HG03060 (cell line): ENCODE data around the gene CCDC148.
"Not testable (repeated sequence)": the region's sequence is repeated elsewhere in the genome, so short reads cannot be mapped to it uniquely, and the experiment has no call there.

Source experiments
- ATAC-seq: cut with Tn5 transposase; IDR thresholded peaks from one replicate; pipeline ENCODE4 v1.9.1; 2021; ENCODE audit warnings: low read depth, moderate number of reproducible peaks; ENCODE audit not compliant: unreplicated experiment

Gene CCDC148

GRCh38 chr2:158443606-158444005 is 12.9 kb downstream of the CCDC148 start:
- no peak for ATAC-seq

GRCh38 chr2:158439062-158439461 is 17.5 kb downstream of the CCDC148 start:
- ATAC-seq = not testable (repeated sequence)

DNA sequence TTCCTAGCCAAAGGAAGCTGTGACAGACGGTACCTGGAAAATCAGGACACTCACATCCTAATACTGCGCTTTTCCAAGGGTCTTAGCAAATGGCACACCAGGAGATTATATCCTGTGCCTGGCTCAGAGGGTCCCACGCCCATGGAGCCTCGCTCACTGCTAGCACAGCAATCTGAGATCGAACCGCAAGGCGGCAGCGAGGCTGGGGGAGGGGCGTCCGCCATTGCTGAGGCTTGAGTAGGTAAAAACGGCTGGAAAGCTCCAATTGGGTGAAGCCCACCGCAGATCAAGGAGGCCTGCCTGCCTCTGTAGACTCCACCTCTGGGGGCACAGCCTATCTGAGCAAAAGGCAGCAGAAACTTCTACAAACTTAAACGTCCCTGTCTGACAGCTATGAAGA is 22.8 kb downstream of the CCDC148 start:
- not testable (repeated sequence) for ATAC-seq

GRCh38 chr2:158432117-158432516 is 24.4 kb downstream of the CCDC148 start:
- ATAC-seq = no peak

- ATAC-seq = no peak
Measured at GRCh38 chr2:158414538-158414937, 42.0 kb downstream of the CCDC148 start.

DNA sequence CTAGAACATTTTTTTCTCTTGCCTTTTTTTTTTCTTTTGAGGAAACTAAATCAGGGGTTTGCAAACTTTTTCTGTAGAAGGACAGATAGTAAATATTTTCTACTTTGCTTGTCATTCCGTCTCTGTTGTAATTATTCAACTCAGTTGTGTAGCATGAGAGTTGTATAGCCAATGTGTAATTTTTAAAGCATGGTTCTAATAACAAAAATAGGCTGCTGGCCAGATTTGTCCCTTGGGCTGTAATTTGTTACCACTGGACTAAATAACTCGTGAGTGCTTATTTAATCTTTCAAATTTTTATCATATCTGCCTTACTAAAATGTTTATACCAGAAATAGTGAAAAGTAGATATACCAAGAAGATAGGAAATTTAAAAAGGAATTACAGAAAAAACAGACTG is 43.0 kb downstream of the CCDC148 start:
- ATAC-seq = no peak

- no peak for ATAC-seq
Measured at GRCh38 chr2:158412206-158412605, 44.3 kb downstream of the CCDC148 start.

- ATAC-seq = no peak
Measured at GRCh38 chr2:158411748-158412147, 44.8 kb downstream of the CCDC148 start.

- no peak for ATAC-seq
Measured at GRCh38 chr2:158410132-158410531, 46.4 kb downstream of the CCDC148 start.

DNA sequence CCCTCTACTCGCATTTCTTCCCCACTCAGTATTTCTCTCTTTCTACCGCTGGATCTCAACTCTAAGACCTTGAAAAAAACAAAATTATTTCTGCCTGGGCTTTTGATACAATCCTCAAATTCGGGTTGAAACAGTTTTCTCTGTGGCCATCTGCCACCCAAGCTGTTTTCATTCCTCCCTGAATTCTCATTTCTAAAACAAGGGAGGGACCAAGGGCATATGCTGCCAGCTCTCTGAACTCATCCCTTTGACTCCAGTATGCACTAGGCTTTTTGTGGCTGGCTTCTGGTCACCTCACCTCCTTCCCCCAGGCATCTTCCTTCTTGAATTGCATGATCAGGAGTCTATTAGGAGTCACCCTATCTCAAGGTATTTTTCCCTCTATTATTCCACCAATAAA is 49.5 kb downstream of the CCDC148 start:
- ATAC-seq = no peak

DNA sequence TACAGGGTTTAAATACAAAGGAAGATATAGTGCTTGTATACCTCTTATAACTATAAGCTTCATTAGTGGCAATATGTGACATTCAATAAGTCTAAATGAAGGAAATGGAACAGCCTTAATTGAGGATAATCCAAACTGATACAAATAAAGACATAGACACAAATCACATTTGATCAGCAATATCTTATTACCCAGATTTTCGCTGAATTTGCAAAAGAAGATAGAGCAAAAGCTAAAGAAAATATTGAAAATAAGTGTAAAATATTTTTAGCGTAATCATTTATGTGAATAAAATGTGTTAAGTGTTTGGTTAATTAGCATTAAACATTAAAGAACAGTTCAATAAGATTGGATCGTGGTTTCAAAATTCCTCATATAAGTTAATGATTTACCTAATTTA is 51.2 kb downstream of the CCDC148 start:
- ATAC-seq = no peak

- ATAC-seq = no peak
Measured at GRCh38 chr2:158403237-158403636, 53.3 kb downstream of the CCDC148 start.

GRCh38 chr2:158402665-158403064 is 53.9 kb downstream of the CCDC148 start:
- ATAC-seq = no peak

DNA sequence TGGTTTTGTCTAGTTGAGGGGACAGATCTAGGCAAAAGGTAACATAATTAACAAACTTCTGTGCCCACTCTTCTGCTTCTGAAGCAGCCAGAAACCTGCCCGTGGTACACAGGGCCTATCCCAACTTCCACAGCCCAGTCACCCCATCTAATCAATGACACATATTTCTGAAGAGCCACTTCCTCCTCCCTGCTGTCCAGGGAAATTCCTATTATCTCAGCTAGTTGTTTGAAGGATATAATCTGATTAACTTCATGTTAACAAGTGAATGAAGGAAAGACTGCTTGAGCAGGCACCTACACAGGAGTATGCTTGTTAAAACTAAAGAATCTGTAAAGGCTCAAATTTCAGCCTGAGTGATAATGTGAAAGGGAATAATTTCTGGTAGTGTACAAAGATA is 61.4 kb downstream of the CCDC148 start:
- no peak for ATAC-seq

- ATAC-seq = no peak
Measured at GRCh38 chr2:158394453-158394852, 62.1 kb downstream of the CCDC148 start.

DNA sequence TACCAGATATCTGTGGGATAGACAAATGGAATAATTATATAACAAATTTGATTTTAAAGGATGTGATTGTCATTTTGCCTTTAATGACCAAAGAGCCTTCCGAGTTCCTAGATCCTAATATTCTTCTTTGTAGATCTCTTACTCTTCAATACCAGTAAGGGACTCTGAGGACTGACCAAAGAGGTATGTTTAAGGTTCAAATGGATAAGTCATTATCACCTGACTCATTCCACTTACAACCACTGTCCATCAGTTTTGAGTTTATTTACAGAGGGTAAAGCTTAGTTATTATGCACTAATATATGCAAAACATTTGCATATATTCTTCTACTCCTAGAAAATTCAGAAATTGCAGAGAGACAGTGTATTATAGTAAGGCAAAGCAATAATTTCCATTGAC is 62.7 kb downstream of the CCDC148 start:
- no peak for ATAC-seq

- no peak for ATAC-seq
Measured at GRCh38 chr2:158392687-158393086, 63.9 kb downstream of the CCDC148 start.

- ATAC-seq = no peak
Measured at GRCh38 chr2:158391876-158392275, 64.7 kb downstream of the CCDC148 start.

DNA sequence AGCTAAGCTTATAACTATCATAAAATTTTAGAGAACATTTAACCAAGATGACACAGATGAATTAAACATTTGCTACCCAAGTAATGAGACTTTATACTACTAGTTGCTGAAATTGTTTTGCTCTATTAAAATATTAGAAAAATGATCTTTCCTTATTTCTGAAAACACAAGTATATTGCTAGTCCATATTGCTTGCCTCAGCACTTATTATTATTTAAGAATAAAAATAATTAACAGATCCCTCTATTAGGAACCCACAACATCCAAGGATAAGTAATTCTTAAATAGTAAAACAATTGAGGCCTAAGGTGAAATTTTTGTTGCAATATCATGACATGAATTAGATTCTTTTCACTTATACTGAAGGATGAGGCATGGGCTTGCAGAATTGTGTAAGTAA is 65.2 kb downstream of the CCDC148 start:
- ATAC-seq = no peak

DNA sequence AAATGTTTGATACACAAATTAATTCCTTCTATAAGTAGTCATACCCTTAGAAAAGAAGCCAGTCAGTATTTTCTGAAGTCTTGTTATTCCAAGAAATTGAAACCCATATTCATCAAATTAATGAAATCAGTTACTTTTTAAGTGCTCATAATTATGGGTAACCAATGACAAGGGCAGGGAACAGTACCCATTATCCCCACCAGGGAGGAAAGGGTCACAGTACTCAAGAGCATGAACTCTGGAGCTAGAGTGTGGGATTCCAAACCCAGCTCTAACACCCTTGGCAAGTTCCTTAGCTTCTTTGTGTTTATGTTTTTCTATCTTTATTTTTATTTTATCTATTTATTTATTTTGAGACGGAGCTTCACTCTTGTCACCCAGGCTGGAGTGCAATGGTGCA is 68.4 kb downstream of the CCDC148 start:
- ATAC-seq = no peak

GRCh38 chr2:158385646-158386045 is 70.9 kb downstream of the CCDC148 start:
- ATAC-seq = no peak

DNA sequence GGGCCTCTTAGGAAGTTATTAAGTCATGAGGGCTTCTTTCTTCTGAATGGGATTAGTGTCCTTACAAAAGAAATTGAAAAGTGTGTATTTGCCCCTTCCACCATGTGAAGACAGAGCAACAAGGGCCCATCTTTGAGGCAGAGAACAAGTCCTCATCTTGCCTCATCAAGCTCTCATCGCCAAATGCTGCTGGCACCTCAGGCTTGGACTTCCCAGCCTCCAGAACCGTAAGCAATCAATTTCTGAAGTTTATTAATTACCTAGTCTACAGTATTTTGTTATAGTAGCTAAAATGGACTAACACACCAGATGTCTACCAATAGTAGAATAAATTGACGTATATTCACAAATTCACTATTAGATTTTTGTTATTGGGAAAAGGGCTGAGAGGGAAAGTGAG is 74.6 kb downstream of the CCDC148 start:
- no peak for ATAC-seq

DNA sequence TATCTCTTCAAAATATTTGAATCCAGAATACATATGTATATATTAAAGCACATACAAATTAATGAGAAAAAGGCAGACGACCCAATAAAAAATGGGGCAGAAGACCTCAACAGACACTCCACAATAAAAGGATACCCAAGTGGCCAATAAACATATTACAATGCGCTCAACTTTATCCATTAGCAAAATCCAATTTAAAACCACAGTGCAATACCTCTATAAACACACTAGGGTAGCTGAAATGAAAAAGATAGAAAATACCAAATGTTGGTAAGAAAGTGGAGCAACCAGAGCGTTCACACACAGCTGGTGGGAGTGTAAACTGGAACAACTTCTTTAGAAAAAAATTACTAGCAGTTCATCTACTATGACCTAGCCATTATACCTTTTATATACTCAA is 75.3 kb downstream of the CCDC148 start:
- ATAC-seq = no peak
